OCI-LY7 (cell line): ENCODE measurements around the gene ANTXR1.

Experiments
- CTCF ChIP-seq: fragments of 200-600 bp; sonication (generic); conservative IDR thresholded peaks from 2 replicates; pipeline ENCODE4 v1.5.1; 2014; ENCODE audit warnings: mild to moderate bottlenecking, antibody characterized with exemption, low read length, moderate library complexity, mixed read lengths
- EZH2phosphoT487 ChIP-seq: fragments of 200-600 bp; sonication (generic); IDR thresholded peaks from 2 replicates; pipeline ENCODE4 v1.6.1; 2018; ENCODE audit warnings: low read depth, borderline replicate concordance, mild to moderate bottlenecking, mixed run types, antibody characterized with exemption, low read length, moderate library complexity, mixed read lengths

GRCh38 chr2:69171897-69172525, 159.0 kb downstream of the ANTXR1 start:
- TF ChIP-seq CTCF (no peak), EZH2phosphoT487 (no peak)
